Stimulated activated CD4-positive, alpha-beta T cell treated with anti-CD3 and anti-CD28 coated beads, Interleukin-15, amount 100 ng/mL, for 48 hours (primary cell): ENCODE measurements around the gene PRPF6.
A peak's percentile ranks its signal among the peaks of the same experiment; 100 is the strongest.
"Not testable (repeated sequence)": the region's sequence is repeated elsewhere in the genome, so short reads cannot be mapped to it uniquely, and the experiment has no call there.

Experiments used
- DNase-seq, 2 donors: peaks; one replicate each; pipeline ENCODE4 v3.0.0-alpha.2; 2020; ENCODE audit warnings: low read depth in 2 of 2

PRPF6 gene

GRCh38 chr20:63973636-63974401 lies 7.1 kb upstream of the PRPF6 start:
- peak in 1 of 2 donors; percentile 68 for DNase-seq

- no peak for DNase-seq
Observed at GRCh38 chr20:63974402-63975200, 6.3 kb upstream of the PRPF6 start.

GRCh38 chr20:63976511-63976910 lies 4.4 kb upstream of the PRPF6 start:
- not testable (repeated sequence) for DNase-seq

GRCh38 chr20:63976980-63977738 lies 3.8 kb upstream of the PRPF6 start:
- DNase-seq = no peak

GRCh38 chr20:63977739-63978276 lies 3.1 kb upstream of the PRPF6 start:
- peak in 1 of 2 donors; percentile 39 for DNase-seq

GRCh38 chr20:63978319-63979228 lies 2.4 kb upstream of the PRPF6 start:
- DNase-seq = no peak

- no peak for DNase-seq
Observed at GRCh38 chr20:63979229-63979556, 1.7 kb upstream of the PRPF6 start.

GRCh38 chr20:63979557-63980316 lies 1.2 kb upstream of the PRPF6 start, which contains the start of gene SAMD10:
SAMD10 (minus strand) TSS chr20:63979642; CDS start chr20:63979467, 175 bp downstream.
- DNase-seq = peak; percentile 72 to 86

- peak in 1 of 2 donors; percentile 40 for DNase-seq
Observed at GRCh38 chr20:63980317-63980805, 571 bp upstream of the PRPF6 start.

- DNase-seq = no peak
Observed at GRCh38 chr20:63982937-63983336, 2.0 kb downstream of the PRPF6 start.

GRCh38 chr20:64000906-64001305 lies 20.0 kb downstream of the PRPF6 start:
- DNase-seq = no peak

GRCh38 chr20:64001607-64002011 lies 20.7 kb downstream of the PRPF6 start:
- no peak for DNase-seq

- no peak for DNase-seq
Observed at GRCh38 chr20:64003960-64004725, 23.2 kb downstream of the PRPF6 start.

- no peak for DNase-seq
Observed at GRCh38 chr20:64005394-64005793, 24.5 kb downstream of the PRPF6 start.

GRCh38 chr20:64006490-64006889 lies 25.6 kb downstream of the PRPF6 start:
- no peak for DNase-seq

GRCh38 chr20:64006902-64007301 lies 26.0 kb downstream of the PRPF6 start:
- DNase-seq = no peak

- DNase-seq = no peak
Observed at GRCh38 chr20:64009811-64010387, 29.0 kb downstream of the PRPF6 start.

GRCh38 chr20:64010711-64011237 lies 29.8 kb downstream of the PRPF6 start:
- no peak for DNase-seq

- no peak for DNase-seq
Observed at GRCh38 chr20:64011366-64011779, 30.4 kb downstream of the PRPF6 start.
